Upper lobe of left lung (tissue), 6 donors: ENCODE data around the gene CHI3L1. TPM values are rescaled to one million over a fixed set of nuclear protein-coding genes. Genes with fewer than 3 reads are reported as not detected.

Experiments
- ATAC-seq, 2 donors: fragments of 200-7000 bp; cut with Tn5 transposase; one replicate each; pipeline ENCODE4 v1.9.1; 2022; ENCODE audit warnings: mild to moderate bottlenecking in 2 of 2, moderate library complexity in 2 of 2; ENCODE audit not compliant: low FRiP score in 2 of 2
- DNase-seq, 2 donors: peaks; one replicate each; pipeline ENCODE4 v3.0.0-alpha.2; 2019 to 2020
- H3K27ac ChIP-seq, 4 donors: fragments of 200-600 bp; sonication (generic); one replicate each; pipeline ENCODE4 v1.5.1; 2016 to 2019
- H3K27me3 ChIP-seq, 4 donors: fragments of 200-600 bp; sonication (generic); one replicate each; pipeline ENCODE4 v1.5.1; 2017 to 2019
- H3K36me3 ChIP-seq, 4 donors: fragments of 200-600 bp; sonication (generic); one replicate each; pipeline ENCODE4 v1.5.1; 2016 to 2019
- H3K4me1 ChIP-seq, 4 donors: fragments of 200-600 bp; sonication (generic); one replicate each; pipeline ENCODE4 v1.5.1; 2018 to 2019
- H3K4me3 ChIP-seq, 4 donors: fragments of 200-600 bp; sonication (generic); one replicate each; pipeline ENCODE4 v1.5.1; 2017 to 2019; ENCODE audit warnings: mild to moderate bottlenecking in 2 of 4, moderate library complexity in 1 of 4
- H3K9me3 ChIP-seq, 4 donors: fragments of 200-600 bp; sonication (generic); one replicate each; pipeline ENCODE4 v1.5.1; 2018 to 2019
- EP300 ChIP-seq, 4 donors: sonication (generic); formaldehyde crosslinking; IDR thresholded peaks; one replicate each; pipeline ENCODE4 v1.5.1; 2017; ENCODE audit warnings: antibody characterized with exemption in 4 of 4, control low read depth in 2 of 4
- POLR2A ChIP-seq, 4 donors: fragments of 450-650 bp; IDR thresholded peaks; one replicate each; pipeline ENCODE4 v1.5.1; 2016 to 2017; ENCODE audit warnings: antibody characterized with exemption in 4 of 4, mild to moderate bottlenecking in 2 of 4
- POLR2AphosphoS5 ChIP-seq, 2 donors: sonication (generic); formaldehyde crosslinking; IDR thresholded peaks; one replicate each; pipeline ENCODE4 v1.5.1; 2017; ENCODE audit warnings: antibody characterized with exemption in 2 of 2
- WGBS, 2 donors: methylation state at CpG; one replicate each; pipeline ENCODE4 v1.1.5; 2017 to 2018; 5-methylcytosine and 5-hydroxymethylcytosine counted together
- total RNA-seq, 6 donors: library from RNA; depleted of rRNA in 4 of 6; stranded (reverse); fragments of >200 nt in 4 of 6; gene quantifications; one replicate each; pipeline versions ENCODE4 v1.1.0 to v1.2.1, GENCODE V29; 2016 to 2021
- TF ChIP-seq, protein P1 (sequence below), 6 experiments: fragments of 450-650 bp in 4 of 6; fragments of 200-600 bp in 2 of 6; sonication (generic) in 2 of 6; IDR thresholded peaks; one replicate each; pipeline ENCODE4 v1.5.1; 2016 to 2019; ENCODE audit warnings: antibody characterized with exemption in 6 of 6
- donor health status: DM: no; HTN: no; CAD: no; lungs with moderate emphysema.
- donor health status: DM: no; HTN: yes; CAD: no; lungs with severe emphysema.

CHI3L1 gene
- total RNA-seq, 6 donors from 2014 or later: 12.3 to 68.4 (median 52.4) TPM

DNA sequence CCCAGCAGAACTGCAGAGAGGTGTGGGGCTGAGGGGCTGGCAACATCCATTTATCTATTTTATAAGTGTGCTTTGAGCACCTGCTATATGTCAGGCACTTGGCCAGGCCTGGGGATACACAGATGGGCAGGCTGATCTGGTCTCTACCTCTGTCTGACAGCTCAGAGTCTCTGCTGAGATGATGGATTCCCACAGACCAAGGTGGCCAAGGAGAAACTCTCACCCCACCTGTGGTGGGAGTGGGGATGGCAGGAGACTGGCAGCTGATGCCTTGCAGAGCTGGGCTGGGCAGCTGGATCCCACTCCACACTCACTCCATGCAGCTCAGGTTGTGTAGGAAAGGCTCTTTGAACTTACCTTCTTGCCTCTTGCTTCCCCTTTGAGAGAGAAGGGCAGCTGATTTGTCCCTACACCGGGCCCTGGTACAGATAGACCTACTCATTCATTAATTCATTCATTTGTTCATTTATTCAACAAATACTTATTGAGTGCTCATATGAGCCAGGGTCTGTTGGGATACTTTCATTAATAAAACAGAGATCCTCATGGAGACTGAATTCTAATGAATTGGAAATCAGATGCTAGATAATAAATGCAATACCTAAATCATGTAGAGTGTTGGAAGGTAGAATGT, 50.0 kb downstream of the CHI3L1 start:
- Histone ChIP-seq H3K27ac (no peak overlapping the region), H3K4me3 (no peak overlapping the region), H3K9me3 (no peaks in the 10 kb centered on the region), H3K36me3 (no peaks in the 10 kb centered on the region), H3K27me3 (no peaks in the 10 kb centered on the region), H3K4me1 (peaks cover 0 to 11% (median 0%) of the 10 kb centered on the region in 4 donors)
- WGBS, 2 donors: 80 to 94% methylated on average over 1 of the region's 1 CpG
- ATAC-seq: no peak
- no peak for DNase-seq
- TF ChIP-seq POLR2A (IDR thresholded peaks at IDR 0.05) (no peak), POLR2AphosphoS5 (IDR thresholded peaks at IDR 0.05) (no peak), EP300 (IDR thresholded peaks at IDR 0.05) (no peak)
- TF ChIP-seq, protein P1, sequence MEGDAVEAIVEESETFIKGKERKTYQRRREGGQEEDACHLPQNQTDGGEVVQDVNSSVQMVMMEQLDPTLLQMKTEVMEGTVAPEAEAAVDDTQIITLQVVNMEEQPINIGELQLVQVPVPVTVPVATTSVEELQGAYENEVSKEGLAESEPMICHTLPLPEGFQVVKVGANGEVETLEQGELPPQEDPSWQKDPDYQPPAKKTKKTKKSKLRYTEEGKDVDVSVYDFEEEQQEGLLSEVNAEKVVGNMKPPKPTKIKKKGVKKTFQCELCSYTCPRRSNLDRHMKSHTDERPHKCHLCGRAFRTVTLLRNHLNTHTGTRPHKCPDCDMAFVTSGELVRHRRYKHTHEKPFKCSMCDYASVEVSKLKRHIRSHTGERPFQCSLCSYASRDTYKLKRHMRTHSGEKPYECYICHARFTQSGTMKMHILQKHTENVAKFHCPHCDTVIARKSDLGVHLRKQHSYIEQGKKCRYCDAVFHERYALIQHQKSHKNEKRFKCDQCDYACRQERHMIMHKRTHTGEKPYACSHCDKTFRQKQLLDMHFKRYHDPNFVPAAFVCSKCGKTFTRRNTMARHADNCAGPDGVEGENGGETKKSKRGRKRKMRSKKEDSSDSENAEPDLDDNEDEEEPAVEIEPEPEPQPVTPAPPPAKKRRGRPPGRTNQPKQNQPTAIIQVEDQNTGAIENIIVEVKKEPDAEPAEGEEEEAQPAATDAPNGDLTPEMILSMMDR (IDR thresholded peaks at IDR 0.05): no peak

DNA sequence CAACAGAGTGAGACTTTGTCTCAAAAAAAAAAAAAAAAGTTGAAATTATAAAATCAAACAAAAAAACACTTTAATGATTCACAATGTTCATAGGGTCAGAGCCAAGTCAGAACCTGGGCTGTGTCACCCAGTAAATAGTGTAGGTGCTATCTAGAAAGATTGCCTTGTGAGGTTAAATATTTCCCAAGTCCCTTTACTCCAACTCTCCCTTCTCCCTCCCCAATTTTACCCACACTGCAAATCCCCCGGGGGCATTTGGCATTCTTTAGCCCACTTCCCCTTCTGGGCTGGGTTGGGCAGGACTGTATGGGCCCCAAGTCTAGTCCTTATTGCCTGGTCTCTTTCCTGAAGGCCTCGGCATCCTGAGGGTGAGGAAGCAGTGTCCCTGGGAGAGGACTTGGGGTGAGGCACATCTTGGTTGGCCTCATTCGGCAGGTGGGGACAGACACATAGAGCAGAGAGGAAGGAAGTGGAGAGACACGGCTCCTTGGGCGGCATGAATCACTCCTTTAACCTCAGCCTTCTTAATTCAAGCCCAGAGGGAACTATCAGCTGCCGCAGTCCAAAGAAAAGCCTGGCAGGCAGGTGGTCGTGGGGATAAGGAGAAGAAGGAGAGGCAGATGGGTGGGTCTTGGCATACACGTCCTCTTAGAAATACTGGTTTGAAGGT, 50.7 kb downstream of the CHI3L1 start:
- Histone ChIP-seq H3K27ac (no peak overlapping the region), H3K27me3 (no peaks in the 10 kb centered on the region), H3K4me1 (peaks cover 0 to 11% (median under 1%) of the 10 kb centered on the region in 4 donors), H3K36me3 (no peaks in the 10 kb centered on the region), H3K9me3 (no peaks in the 10 kb centered on the region), H3K4me3 (no peak overlapping the region)
- ATAC-seq (no peak), DNase-seq (no peak)
- TF ChIP-seq, protein P1 (IDR thresholded peaks at IDR 0.05): no peak
- no peak for TF ChIP-seq EP300 (IDR thresholded peaks at IDR 0.05)
- no peak for TF ChIP-seq POLR2AphosphoS5 (IDR thresholded peaks at IDR 0.05)
- TF ChIP-seq POLR2A (IDR thresholded peaks at IDR 0.05): no peak
- 41 to 46% methylated on average over 8 of the region's 8 CpGs for WGBS, 2 donors

DNA sequence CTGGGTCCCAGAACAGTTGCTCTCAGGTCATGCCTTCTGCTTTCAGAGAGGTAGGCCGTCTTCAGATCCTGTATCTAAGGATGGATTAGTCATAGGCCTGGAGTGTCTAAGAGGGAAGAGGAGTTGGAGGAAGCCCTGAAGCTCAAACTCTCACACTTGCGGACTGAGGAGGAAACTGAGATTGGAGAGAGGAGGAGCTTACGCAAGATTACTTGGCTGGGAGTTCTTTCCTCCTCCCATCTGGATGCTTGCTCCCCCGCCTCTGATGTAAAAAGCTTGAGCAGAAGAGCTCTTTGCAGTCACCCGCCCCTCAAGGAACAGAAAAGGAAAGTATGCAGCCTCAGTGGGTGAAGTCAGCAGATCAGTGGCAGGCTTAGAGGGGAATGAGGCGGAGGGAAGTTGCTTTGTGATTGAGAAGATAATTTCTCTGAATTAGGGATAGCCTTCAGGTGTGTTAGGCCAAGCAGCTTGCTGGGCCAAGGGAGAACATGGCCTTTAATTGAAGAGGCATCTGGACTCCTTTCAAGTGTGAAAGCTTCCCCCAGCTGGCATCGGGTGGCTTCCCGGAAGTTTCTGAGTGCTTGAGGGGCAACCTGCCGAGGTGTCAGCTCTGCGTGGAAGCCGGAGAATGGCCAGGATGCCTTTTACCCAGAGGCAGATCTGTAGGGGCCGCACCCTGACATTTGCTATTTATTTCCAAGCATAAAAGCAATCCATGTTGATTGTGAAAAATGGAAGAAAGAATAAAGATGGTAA, 52.4 kb downstream of the CHI3L1 start:
- no peaks in the 10 kb centered on the region for H3K36me3 ChIP-seq
- no peaks in the 10 kb centered on the region for H3K9me3 ChIP-seq
- WGBS, 2 donors: 64 to 68% methylated on average over 12 of the region's 12 CpGs
- no peaks in the 10 kb centered on the region for H3K27me3 ChIP-seq
- DNase-seq: peak in 1 of 2 donors; percentile 35
- H3K4me3 ChIP-seq: no peak overlapping the region
- TF ChIP-seq POLR2AphosphoS5 (IDR thresholded peaks at IDR 0.05) (peak in 1 of 2 donors; percentile 13), EP300 (IDR thresholded peaks at IDR 0.05) (no peak)
- peaks cover 13 to 21% (median 14%) of the 10 kb centered on the region in 4 donors for H3K4me1 ChIP-seq
- no peak overlapping the region for H3K27ac ChIP-seq
- ATAC-seq: peak in 1 of 2 donors; percentile 81

DNA sequence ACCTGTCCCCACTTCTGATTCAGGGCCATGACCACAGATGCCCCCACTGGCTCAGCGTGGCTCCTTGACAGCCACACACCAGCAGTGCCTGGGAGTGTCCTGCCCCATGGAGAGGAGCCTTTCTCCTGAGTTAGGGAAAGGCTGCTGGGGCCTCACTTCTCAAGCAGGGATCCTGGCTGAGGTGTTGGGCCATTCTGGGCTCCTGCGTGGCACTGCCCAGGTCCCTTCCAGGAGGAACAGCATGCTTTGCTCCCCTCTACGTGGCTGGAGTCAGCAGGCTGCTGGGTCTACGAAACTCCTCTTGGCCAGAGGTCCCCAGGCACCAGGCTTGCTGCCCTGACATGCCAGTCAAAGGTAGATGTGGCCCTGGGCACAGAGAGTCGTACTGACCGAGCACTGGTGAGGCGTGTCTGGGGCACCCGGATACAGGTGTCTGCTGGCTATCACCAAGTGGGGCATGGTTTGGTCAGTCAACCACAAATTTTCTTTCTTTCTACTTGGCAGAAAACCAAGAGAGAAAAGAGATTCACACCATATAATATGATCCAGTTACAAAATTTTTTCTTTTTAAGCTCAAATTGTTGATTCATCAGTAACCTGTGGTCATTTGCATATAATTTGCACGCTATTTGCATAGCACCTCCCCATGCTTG, 54.8 kb downstream of the CHI3L1 start:
- H3K4me1 ChIP-seq: peaks cover 31 to 46% (median 33%) of the 10 kb centered on the region in 4 donors
- peak in 1 of 2 donors; percentile 16 for DNase-seq
- no peaks in the 10 kb centered on the region for H3K36me3 ChIP-seq
- no peak for ATAC-seq
- H3K4me3 ChIP-seq: no peak overlapping the region
- peaks cover 0 to 14% (median 4%) of the 10 kb centered on the region in 4 donors for H3K27me3 ChIP-seq
- TF ChIP-seq, protein P1 (IDR thresholded peaks at IDR 0.05): no peak
- TF ChIP-seq EP300 (IDR thresholded peaks at IDR 0.05) (no peak), POLR2AphosphoS5 (IDR thresholded peaks at IDR 0.05) (no peak)
- H3K9me3 ChIP-seq: no peaks in the 10 kb centered on the region
- 81 to 94% methylated on average over 5 to 9 of the region's 9 CpGs for WGBS, 2 donors
- no peak overlapping the region for H3K27ac ChIP-seq
